ENCODE results near the gene CNGB1. TPM values are rescaled to one million over a fixed set of nuclear protein-coding genes. Genes with fewer than 3 reads are reported as not detected.

Gene CNGB1
- total and polyA plus RNA-seq, 2 of the 13 experiments (the other 11 are each of a cell fraction or from before 2014, with no cell fraction given) = 0.02 to 0.15 TPM

DNA sequence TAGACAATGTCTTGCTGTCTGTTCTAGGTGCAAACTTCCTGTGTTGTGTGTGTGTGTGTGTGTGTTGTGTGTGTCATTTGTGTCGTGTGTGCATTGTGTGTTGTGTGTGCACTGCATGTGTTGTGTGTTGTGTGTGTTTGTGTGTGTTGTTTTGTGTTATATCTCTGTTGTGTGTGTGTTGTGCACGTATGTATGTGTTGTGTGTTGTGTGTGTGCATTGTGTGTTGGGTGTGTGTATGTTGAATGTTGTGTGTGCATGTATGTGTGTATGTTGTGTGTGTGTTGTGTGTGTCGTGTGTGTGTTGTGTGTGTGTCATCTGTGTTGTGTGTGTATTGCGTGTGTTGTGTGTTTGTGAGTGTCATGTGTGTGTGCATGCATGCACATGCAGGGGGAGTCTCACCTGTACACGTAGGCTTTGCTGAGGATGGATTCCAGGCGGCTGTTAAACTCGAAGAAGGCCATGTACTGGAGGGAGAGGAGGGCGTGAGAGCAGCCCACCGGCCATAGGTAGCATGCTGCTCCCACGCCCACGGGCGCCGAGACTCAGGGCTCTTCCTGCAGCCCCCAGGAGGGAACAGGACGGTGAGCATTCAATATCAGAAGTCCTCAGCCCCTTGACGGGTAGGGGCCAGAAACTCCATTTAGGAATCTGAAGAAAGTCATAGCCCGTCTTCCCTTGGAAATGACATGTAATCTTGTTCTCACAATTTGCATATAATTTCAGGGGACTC lies 58.2 kb downstream of the CNGB1 start (continued):
- TF ChIP-seq, protein P1, sequence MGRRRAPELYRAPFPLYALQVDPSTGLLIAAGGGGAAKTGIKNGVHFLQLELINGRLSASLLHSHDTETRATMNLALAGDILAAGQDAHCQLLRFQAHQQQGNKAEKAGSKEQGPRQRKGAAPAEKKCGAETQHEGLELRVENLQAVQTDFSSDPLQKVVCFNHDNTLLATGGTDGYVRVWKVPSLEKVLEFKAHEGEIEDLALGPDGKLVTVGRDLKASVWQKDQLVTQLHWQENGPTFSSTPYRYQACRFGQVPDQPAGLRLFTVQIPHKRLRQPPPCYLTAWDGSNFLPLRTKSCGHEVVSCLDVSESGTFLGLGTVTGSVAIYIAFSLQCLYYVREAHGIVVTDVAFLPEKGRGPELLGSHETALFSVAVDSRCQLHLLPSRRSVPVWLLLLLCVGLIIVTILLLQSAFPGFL (CRISPR knock-in tag; IDR thresholded peaks at IDR 0.05) = no peak
- TF ChIP-seq NFATC3 (CRISPR knock-in tag; IDR thresholded peaks at IDR 0.05) (no peak), HNRNPH1 (optimal IDR thresholded peaks at IDR 0.05; ENCODE audit: low read depth, low read length) (no peak), ZFY (CRISPR knock-in tag; IDR thresholded peaks at IDR 0.05) (no peak), ATF7 (IDR thresholded peaks at IDR 0.05) (peak; percentile 41; the same call in 1 of the 2 replicates), ATF7 (CRISPR knock-in tag; IDR thresholded peaks at IDR 0.05) (no peak), RAD51 (IDR thresholded peaks at IDR 0.05; ENCODE audit: borderline replicate concordance) (peak; percentile 25; the same call in 1 of the 2 replicates), IKZF4 (CRISPR knock-in tag; IDR thresholded peaks at IDR 0.05; ENCODE audit: borderline replicate concordance, low read depth, not compliant biosample characterization) (no peak)

DNA sequence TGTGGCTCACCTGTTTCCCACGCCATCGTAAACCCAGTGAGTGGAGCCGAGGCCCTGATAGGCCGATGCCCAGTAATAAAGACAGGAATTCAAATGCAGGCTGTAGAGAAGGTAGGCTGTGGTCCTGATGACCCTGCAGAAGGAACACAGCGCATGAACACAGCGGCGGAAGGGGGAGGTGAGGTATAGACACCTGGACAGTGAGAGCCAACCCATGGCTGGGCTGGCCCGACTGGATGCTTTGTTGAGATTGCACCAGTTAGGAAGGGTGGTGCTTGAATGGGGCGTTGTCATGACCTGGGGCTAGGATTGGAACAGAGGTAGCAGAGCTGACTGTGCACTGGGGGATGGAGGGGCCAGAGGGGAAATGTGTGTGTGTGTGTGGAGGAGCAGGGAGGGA lies 59.2 kb downstream of the CNGB1 start:
- ATAC-seq (no peak), FAIRE-seq (no peak), DNase-seq (ENCODE audit: low spot score) (no peak)
- ChIA-PET CTCF (ENCODE audit: low intra/inter-chr PET ratio, low total read pairs) (no interaction called here), POLR2A (no interaction called here)
- WGBS (ENCODE audit: low lambda C conversion rate) = 65% methylated on average over 9 of the region's 9 CpGs
- H3K27ac ChIP-seq (ENCODE audit: extremely low read length, insufficient read depth, low read length) = no peak overlapping the region
- peaks cover 5 to 36% of the 10 kb centered on the region in 2 experiments for H3K27me3 ChIP-seq (ENCODE audit: control insufficient read depth in 1 of 2, insufficient read depth in 2 of 2, low read length in 2 of 2)
- no peak overlapping the region for H3K9ac ChIP-seq (ENCODE audit: insufficient read depth, low read depth, low read length)
- no peak overlapping the region for H2AFZ ChIP-seq (ENCODE audit: low read length)
- in situ Hi-C loops (cut with HindIII; ENCODE audit: extremely low pct_ligation_motif_present, low pct_unique_long_range_greater_than_20kb) (no loop called here), intact Hi-C loops (cut with micrococcal nuclease; ENCODE audit: unreplicated experiment) (no loop called here)
- no peak overlapping the region for H3K4me3 ChIP-seq (replicated peaks in 1 of 3; ENCODE audit: insufficient read depth in 1 of 3, low read depth in 2 of 3, low read length in 3 of 3)
- H4K20me1 ChIP-seq (ENCODE audit: insufficient read depth, low read length) = no peaks in the 10 kb centered on the region
- BruUV-seq (replicated peaks) = no TSS peak
- H3K79me2 ChIP-seq (ENCODE audit: insufficient read depth, low read length) = no peaks in the 10 kb centered on the region
- no peaks in the 10 kb centered on the region for H3K9me3 ChIP-seq (ENCODE audit: low read length)
- H3K4me1 ChIP-seq (ENCODE audit: insufficient read depth, low read length) = no peaks in the 10 kb centered on the region
- no peaks in the 10 kb centered on the region for H3K36me3 ChIP-seq (replicated peaks in 1 of 2; ENCODE audit: control insufficient read depth in 1 of 2, insufficient read depth in 2 of 2, low read length in 2 of 2)
- no peak overlapping the region for H3K4me2 ChIP-seq (ENCODE audit: low read depth, low read length)
- TF ChIP-seq KMT2B (CRISPR knock-in tag; IDR thresholded peaks at IDR 0.05) = no peak
- no peak for TF ChIP-seq RXRA (CRISPR knock-in tag; IDR thresholded peaks at IDR 0.05)
- no peak for TF ChIP-seq SMC3 (IDR thresholded peaks at IDR 0.05; ENCODE audit: low read length)
- TF ChIP-seq NR3C1 (CRISPR knock-in tag; IDR thresholded peaks at IDR 0.05) = no peak
- TF ChIP-seq ZNF3 (CRISPR knock-in tag; IDR thresholded peaks at IDR 0.05) = no peak
- no peak for TF ChIP-seq DPF2 (CRISPR knock-in tag; IDR thresholded peaks at IDR 0.05; ENCODE audit: borderline replicate concordance, low read depth)
- TF ChIP-seq, protein P2, sequence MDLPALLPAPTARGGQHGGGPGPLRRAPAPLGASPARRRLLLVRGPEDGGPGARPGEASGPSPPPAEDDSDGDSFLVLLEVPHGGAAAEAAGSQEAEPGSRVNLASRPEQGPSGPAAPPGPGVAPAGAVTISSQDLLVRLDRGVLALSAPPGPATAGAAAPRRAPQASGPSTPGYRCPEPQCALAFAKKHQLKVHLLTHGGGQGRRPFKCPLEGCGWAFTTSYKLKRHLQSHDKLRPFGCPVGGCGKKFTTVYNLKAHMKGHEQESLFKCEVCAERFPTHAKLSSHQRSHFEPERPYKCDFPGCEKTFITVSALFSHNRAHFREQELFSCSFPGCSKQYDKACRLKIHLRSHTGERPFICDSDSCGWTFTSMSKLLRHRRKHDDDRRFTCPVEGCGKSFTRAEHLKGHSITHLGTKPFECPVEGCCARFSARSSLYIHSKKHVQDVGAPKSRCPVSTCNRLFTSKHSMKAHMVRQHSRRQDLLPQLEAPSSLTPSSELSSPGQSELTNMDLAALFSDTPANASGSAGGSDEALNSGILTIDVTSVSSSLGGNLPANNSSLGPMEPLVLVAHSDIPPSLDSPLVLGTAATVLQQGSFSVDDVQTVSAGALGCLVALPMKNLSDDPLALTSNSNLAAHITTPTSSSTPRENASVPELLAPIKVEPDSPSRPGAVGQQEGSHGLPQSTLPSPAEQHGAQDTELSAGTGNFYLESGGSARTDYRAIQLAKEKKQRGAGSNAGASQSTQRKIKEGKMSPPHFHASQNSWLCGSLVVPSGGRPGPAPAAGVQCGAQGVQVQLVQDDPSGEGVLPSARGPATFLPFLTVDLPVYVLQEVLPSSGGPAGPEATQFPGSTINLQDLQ (CRISPR knock-in tag; IDR thresholded peaks at IDR 0.05) = no peak
- TF ChIP-seq, protein P3, sequence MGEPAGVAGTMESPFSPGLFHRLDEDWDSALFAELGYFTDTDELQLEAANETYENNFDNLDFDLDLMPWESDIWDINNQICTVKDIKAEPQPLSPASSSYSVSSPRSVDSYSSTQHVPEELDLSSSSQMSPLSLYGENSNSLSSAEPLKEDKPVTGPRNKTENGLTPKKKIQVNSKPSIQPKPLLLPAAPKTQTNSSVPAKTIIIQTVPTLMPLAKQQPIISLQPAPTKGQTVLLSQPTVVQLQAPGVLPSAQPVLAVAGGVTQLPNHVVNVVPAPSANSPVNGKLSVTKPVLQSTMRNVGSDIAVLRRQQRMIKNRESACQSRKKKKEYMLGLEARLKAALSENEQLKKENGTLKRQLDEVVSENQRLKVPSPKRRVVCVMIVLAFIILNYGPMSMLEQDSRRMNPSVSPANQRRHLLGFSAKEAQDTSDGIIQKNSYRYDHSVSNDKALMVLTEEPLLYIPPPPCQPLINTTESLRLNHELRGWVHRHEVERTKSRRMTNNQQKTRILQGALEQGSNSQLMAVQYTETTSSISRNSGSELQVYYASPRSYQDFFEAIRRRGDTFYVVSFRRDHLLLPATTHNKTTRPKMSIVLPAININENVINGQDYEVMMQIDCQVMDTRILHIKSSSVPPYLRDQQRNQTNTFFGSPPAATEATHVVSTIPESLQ (CRISPR knock-in tag; conservative IDR thresholded peaks at IDR 0.05) = no peak
- TF ChIP-seq ZSCAN12 (CRISPR knock-in tag; IDR thresholded peaks at IDR 0.05) = no peak
- no peak for TF ChIP-seq ZNF572 (CRISPR knock-in tag; IDR thresholded peaks at IDR 0.05)
- no peak for TF ChIP-seq ZNF44 (CRISPR knock-in tag; IDR thresholded peaks at IDR 0.05)
- no peak for TF ChIP-seq SMARCE1 (IDR thresholded peaks at IDR 0.05; ENCODE audit: borderline replicate concordance)
- TF ChIP-seq MAFG (CRISPR knock-in tag; IDR thresholded peaks at IDR 0.05) = no peak

All from HepG2 (cell line).